ENCODE results near the gene FARSB. TPM values are rescaled to one million over a fixed set of nuclear protein-coding genes. Genes with fewer than 3 reads are reported as not detected.

The FARSB gene
- polyA plus RNA-seq, 1 donor from 2014 or later: 15.2 TPM

DNA sequence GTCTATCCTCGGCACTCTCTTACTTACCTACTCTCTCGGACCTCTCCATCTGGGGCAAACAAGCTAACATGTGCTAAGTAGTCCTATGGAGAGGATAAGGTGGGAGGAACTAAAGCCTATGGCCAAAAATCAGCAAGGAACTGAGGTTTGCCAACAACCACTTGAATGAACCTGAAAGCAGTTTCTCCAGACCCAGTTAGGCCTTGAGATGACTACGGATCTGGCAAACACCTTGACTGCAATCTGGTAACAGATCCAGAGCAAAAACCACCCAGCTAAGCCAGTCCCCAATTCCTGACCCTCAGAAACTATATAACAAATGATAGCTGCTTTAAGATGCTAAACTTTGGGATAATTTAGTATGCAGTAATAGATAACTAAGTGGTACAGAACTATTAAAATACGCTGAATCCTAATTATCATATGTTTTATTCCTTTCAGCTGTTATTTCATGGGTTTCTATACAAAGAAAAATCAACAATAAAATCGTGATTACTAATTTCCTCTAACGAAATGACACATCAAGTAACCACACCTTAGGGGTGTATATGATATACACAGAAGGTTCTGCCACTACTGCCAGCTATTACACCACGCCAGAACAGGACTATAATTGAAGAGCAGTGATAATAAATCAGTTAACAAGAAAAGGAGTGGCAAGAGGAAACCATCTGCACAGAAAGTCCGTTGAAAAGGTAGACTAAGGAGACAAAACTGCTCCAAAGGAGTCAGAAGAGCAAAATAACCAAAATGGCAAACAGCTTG is 3.2 kb downstream of the FARSB start:
- H3K79me2 ChIP-seq (replicated peaks; ENCODE audit: insufficient read depth, low read length): peaks cover 31% of the 10 kb centered on the region
- no peaks in the 10 kb centered on the region for H3K9me2 ChIP-seq (ENCODE audit: insufficient read depth, low read length)
- no peak overlapping the region for H3K4me2 ChIP-seq (ENCODE audit: low read length)
- H3K27ac ChIP-seq (ENCODE audit: low read length): no peak overlapping the region
- no peak overlapping the region for H2AFZ ChIP-seq (ENCODE audit: low read depth, low read length)
- no peak overlapping the region for H3K9ac ChIP-seq (ENCODE audit: low read length)
- H3K4me3 ChIP-seq (ENCODE audit: low read length): no peak overlapping the region
- no peaks in the 10 kb centered on the region for H3K27me3 ChIP-seq (ENCODE audit: insufficient read depth, low read depth, low read length)
- TF ChIP-seq REST (IDR thresholded peaks at IDR 0.05; ENCODE audit: borderline replicate concordance) (no peak), SMC3 (conservative IDR thresholded peaks at IDR 0.05; ENCODE audit: poor library complexity) (no peak), CTCF (IDR thresholded peaks at IDR 0.05; ENCODE audit: poor library complexity, severe bottlenecking) (no peak), EZH2 (IDR thresholded peaks at IDR 0.05; ENCODE audit: borderline replicate concordance, insufficient read depth, low read length, poor library complexity, severe bottlenecking) (no peak)
- H3F3A ChIP-seq (ENCODE audit: insufficient read depth, low read length, poor library complexity, severe bottlenecking): no peaks in the 10 kb centered on the region
- no peaks in the 10 kb centered on the region for H3K9me3 ChIP-seq (ENCODE audit: low read length)
- no peaks in the 10 kb centered on the region for H3K36me3 ChIP-seq (ENCODE audit: insufficient read depth, low read length)
- H4K20me1 ChIP-seq (ENCODE audit: insufficient read depth): no peaks in the 10 kb centered on the region

GRCh38 chr2:222651718-222652418 is 4.0 kb downstream of the FARSB start:
- H3K4me2 ChIP-seq (ENCODE audit: low read length): no peak overlapping the region
- H3K9me3 ChIP-seq (ENCODE audit: low read length): no peaks in the 10 kb centered on the region
- no peaks in the 10 kb centered on the region for H3K9me2 ChIP-seq (ENCODE audit: insufficient read depth, low read length)
- H3K4me3 ChIP-seq (ENCODE audit: low read length): no peak overlapping the region
- H3K27me3 ChIP-seq (ENCODE audit: insufficient read depth, low read depth, low read length): no peaks in the 10 kb centered on the region
- H2AFZ ChIP-seq (ENCODE audit: low read depth, low read length): no peak overlapping the region
- no peaks in the 10 kb centered on the region for H3K36me3 ChIP-seq (ENCODE audit: insufficient read depth, low read length)
- no peaks in the 10 kb centered on the region for H4K20me1 ChIP-seq (ENCODE audit: insufficient read depth)
- H3F3A ChIP-seq (ENCODE audit: insufficient read depth, low read length, poor library complexity, severe bottlenecking): no peaks in the 10 kb centered on the region
- peaks cover 31% of the 10 kb centered on the region for H3K79me2 ChIP-seq (replicated peaks; ENCODE audit: insufficient read depth, low read length)
- H3K27ac ChIP-seq (ENCODE audit: low read length): no peak overlapping the region
- no peak for TF ChIP-seq POLR2AphosphoS5 (IDR thresholded peaks at IDR 0.05)
- no peak for TF ChIP-seq RAD21 (conservative IDR thresholded peaks at IDR 0.05)
- TF ChIP-seq MXI1 (conservative IDR thresholded peaks at IDR 0.05; ENCODE audit: poor library complexity, severe bottlenecking): no peak
- no peak for TF ChIP-seq CTCF (IDR thresholded peaks at IDR 0.05; ENCODE audit: poor library complexity, severe bottlenecking)
- no peak for TF ChIP-seq EP300 (conservative IDR thresholded peaks at IDR 0.05; ENCODE audit: poor library complexity, severe bottlenecking)
- TF ChIP-seq TAF1 (IDR thresholded peaks at IDR 0.05; ENCODE audit: low read depth): no peak
- no peak for TF ChIP-seq EZH2 (IDR thresholded peaks at IDR 0.05; ENCODE audit: borderline replicate concordance, insufficient read depth, low read length, poor library complexity, severe bottlenecking)
- no peak for TF ChIP-seq REST (IDR thresholded peaks at IDR 0.05; ENCODE audit: borderline replicate concordance)
- no peak for TF ChIP-seq SMC3 (conservative IDR thresholded peaks at IDR 0.05; ENCODE audit: poor library complexity)
- H3K9ac ChIP-seq (ENCODE audit: low read length): no peak overlapping the region

Data from neural cell (in vitro differentiated cells).